Measurements from ENCODE around the gene LINC01488.

LINC01488 gene

GRCh38 chr11:69524291-69524882, 42.9 kb downstream of the LINC01488 start:
- no peak for FAIRE-seq
- DNase-seq (ENCODE audit: insufficient read length, low spot score): no peak

GRCh38 chr11:69524991-69525411, 43.5 kb downstream of the LINC01488 start:
- no peak for DNase-seq (ENCODE audit: insufficient read length, low spot score)
- FAIRE-seq: no peak

- no peak for DNase-seq (ENCODE audit: insufficient read length, low spot score)
- no peak for FAIRE-seq
These were observed 44.3 kb downstream of the LINC01488 start for GRCh38 chr11:69525516-69526452.

- DNase-seq (ENCODE audit: insufficient read length, low spot score) (no peak), FAIRE-seq (no peak)
These were observed 45.0 kb downstream of the LINC01488 start for GRCh38 chr11:69526453-69526810.

- no peak for DNase-seq (ENCODE audit: insufficient read length, low spot score)
- no peak for FAIRE-seq
These were observed 47.5 kb downstream of the LINC01488 start for GRCh38 chr11:69529001-69529400.

- DNase-seq (ENCODE audit: insufficient read length, low spot score) (no peak), FAIRE-seq (no peak)
These were observed 49.0 kb downstream of the LINC01488 start for GRCh38 chr11:69530278-69531070.

- DNase-seq (ENCODE audit: insufficient read length, low spot score) (no peak), FAIRE-seq (no peak)
These were observed 49.7 kb downstream of the LINC01488 start for GRCh38 chr11:69531071-69531716.

- no peak for FAIRE-seq
These were observed 50.2 kb downstream of the LINC01488 start for GRCh38 chr11:69531717-69532088.

GRCh38 chr11:69533296-69534165, 52.1 kb downstream of the LINC01488 start:
- DNase-seq (ENCODE audit: insufficient read length, low spot score): no peak
- no peak for FAIRE-seq

More at GRCh38 chr11:69531717-69532088, 50.2 kb downstream of the LINC01488 start:
- DNase-seq (ENCODE audit: insufficient read length, low spot score): no peak

GRCh38 chr11:69534166-69534530, 52.7 kb downstream of the LINC01488 start:
- no peak for FAIRE-seq
- DNase-seq (ENCODE audit: insufficient read length, low spot score): no peak

- FAIRE-seq (no peak), DNase-seq (ENCODE audit: insufficient read length, low spot score) (no peak)
These were observed 54.4 kb downstream of the LINC01488 start for GRCh38 chr11:69535908-69536307.

- FAIRE-seq (no peak), DNase-seq (ENCODE audit: insufficient read length, low spot score) (no peak)
These were observed 54.9 kb downstream of the LINC01488 start for GRCh38 chr11:69536406-69536805.

- DNase-seq (ENCODE audit: insufficient read length, low spot score) (no peak), FAIRE-seq (no peak)
These were observed 55.7 kb downstream of the LINC01488 start for GRCh38 chr11:69537126-69537525.

GRCh38 chr11:69537855-69538640, 56.6 kb downstream of the LINC01488 start:
- DNase-seq (ENCODE audit: insufficient read length, low spot score): no peak
- FAIRE-seq: no peak

- FAIRE-seq (no peak), DNase-seq (ENCODE audit: insufficient read length, low spot score) (no peak)
These were observed 57.4 kb downstream of the LINC01488 start for GRCh38 chr11:69538854-69539253.

GRCh38 chr11:69539416-69540117, 58.1 kb downstream of the LINC01488 start:
- FAIRE-seq: no peak
- DNase-seq (ENCODE audit: insufficient read length, low spot score): no peak

- no peak for DNase-seq (ENCODE audit: insufficient read length, low spot score)
- FAIRE-seq: no peak
These were observed 58.9 kb downstream of the LINC01488 start for GRCh38 chr11:69540118-69541000.

GRCh38 chr11:69541001-69541285, 59.5 kb downstream of the LINC01488 start:
- DNase-seq (ENCODE audit: insufficient read length, low spot score) (no peak), FAIRE-seq (no peak)
